SU-DHL-6 (cell line): ENCODE data around the gene CMTM5.

Source experiments
- H2AFZ ChIP-seq: fragments of 200-600 bp; sonication (generic); 2 replicates; pipeline ENCODE4 v1.6.1; 2014; ENCODE audit warnings: low read depth, mild to moderate bottlenecking, moderate library complexity, mixed read lengths, antibody characterized with exemption, low read length; ENCODE audit not compliant: severe bottlenecking
- H3F3A ChIP-seq: fragments of 200-600 bp; shearing (Covaris generic); 2 replicates; pipeline ENCODE4 v1.6.0; 2016; ENCODE audit warnings: antibody characterized with exemption, mild to moderate bottlenecking; ENCODE audit not compliant: insufficient read depth
- H3K27ac ChIP-seq: fragments of 200-600 bp; sonication (generic); 2 replicates; pipeline ENCODE4 v1.5.1; 2016; ENCODE audit warnings: low read depth, mild to moderate bottlenecking, low read length, moderate library complexity, mixed read lengths
- H3K27me3 ChIP-seq: fragments of 200-600 bp; sonication (generic), shearing (Covaris generic); 2 replicates; pipeline ENCODE4 v1.6.0; 2014; ENCODE audit warnings: mild to moderate bottlenecking, low read length
- H3K36me3 ChIP-seq: fragments of 200-600 bp; sonication (generic); 2 replicates; pipeline ENCODE4 v1.6.1; 2014; ENCODE audit warnings: mild to moderate bottlenecking, low read length, mixed read lengths
- H3K4me2 ChIP-seq: fragments of 300-600, 200-600 bp; shearing (Covaris generic), sonication (generic); 2 replicates; pipeline ENCODE4 v1.6.0; 2014; ENCODE audit warnings: low read length, low read depth, mild to moderate bottlenecking; ENCODE audit not compliant: poor library complexity, severe bottlenecking
- H3K4me3 ChIP-seq: fragments of 200-600 bp; sonication (generic); 2 replicates; pipeline ENCODE4 v1.5.1; 2014; ENCODE audit warnings: antibody characterized with exemption, low read length, mild to moderate bottlenecking, mixed read lengths; ENCODE audit not compliant: insufficient read depth, poor library complexity, severe bottlenecking
- H3K79me2 ChIP-seq: fragments of 200-600 bp; sonication (generic); 2 replicates; pipeline ENCODE4 v1.6.1; 2014; ENCODE audit warnings: mild to moderate bottlenecking, low read length, moderate library complexity; ENCODE audit not compliant: insufficient read depth
- H3K9ac ChIP-seq: fragments of 200-600 bp; sonication (generic); 2 replicates; pipeline ENCODE4 v1.7.0; 2014; ENCODE audit warnings: mild to moderate bottlenecking, low read length
- H3K9me2 ChIP-seq: fragments of 200-600 bp; sonication (generic); replicated peaks from 2 replicates; pipeline ENCODE4 v1.6.1; 2014; ENCODE audit warnings: low read length; ENCODE audit not compliant: insufficient read depth
- H3K9me3 ChIP-seq: fragments of 200-600 bp; sonication (generic); 2 replicates; pipeline ENCODE4 v1.6.1; 2014; ENCODE audit warnings: low read length, mixed read lengths; ENCODE audit not compliant: insufficient read depth
- H4K20me1 ChIP-seq: fragments of 200-600 bp; sonication (generic); 2 replicates; pipeline ENCODE4 v1.6.1; 2014; ENCODE audit warnings: low read depth, mild to moderate bottlenecking, antibody characterized with exemption, low read length, moderate library complexity, mixed read lengths
- CTCF ChIP-seq: fragments of 200-600 bp; sonication (generic); IDR thresholded peaks from one replicate; pipeline ENCODE4 v1.5.1; 2017; ENCODE audit warnings: antibody characterized with exemption, mild to moderate bottlenecking, low read length, moderate library complexity; ENCODE audit not compliant: insufficient read depth, poor library complexity, severe bottlenecking
- EZH2phosphoT487 ChIP-seq: fragments of 200-600 bp; sonication (generic), shearing (Covaris generic); conservative IDR thresholded peaks from 2 replicates; pipeline ENCODE4 v1.6.1; 2018; ENCODE audit warnings: mild to moderate bottlenecking, antibody characterized with exemption, low read length, moderate library complexity, mixed read lengths

CMTM5 gene

GRCh38 chr14:23359167-23359626 is 17.6 kb upstream of the CMTM5 start:
- H2AFZ ChIP-seq: no peak overlapping the region
- no peaks in the 10 kb centered on the region for H3K79me2 ChIP-seq
- H3K9ac ChIP-seq: no peak overlapping the region
- H3K36me3 ChIP-seq: no peaks in the 10 kb centered on the region
- H3F3A ChIP-seq: no peaks in the 10 kb centered on the region
- H4K20me1 ChIP-seq: no peaks in the 10 kb centered on the region
- no peak overlapping the region for H3K27ac ChIP-seq
- H3K27me3 ChIP-seq: no peaks in the 10 kb centered on the region
- no peaks in the 10 kb centered on the region for H3K9me2 ChIP-seq
- TF ChIP-seq CTCF: no peak
- no peak for TF ChIP-seq EZH2phosphoT487
- no peaks in the 10 kb centered on the region for H3K9me3 ChIP-seq
- H3K4me3 ChIP-seq: no peak overlapping the region
- no peak overlapping the region for H3K4me2 ChIP-seq

DNA sequence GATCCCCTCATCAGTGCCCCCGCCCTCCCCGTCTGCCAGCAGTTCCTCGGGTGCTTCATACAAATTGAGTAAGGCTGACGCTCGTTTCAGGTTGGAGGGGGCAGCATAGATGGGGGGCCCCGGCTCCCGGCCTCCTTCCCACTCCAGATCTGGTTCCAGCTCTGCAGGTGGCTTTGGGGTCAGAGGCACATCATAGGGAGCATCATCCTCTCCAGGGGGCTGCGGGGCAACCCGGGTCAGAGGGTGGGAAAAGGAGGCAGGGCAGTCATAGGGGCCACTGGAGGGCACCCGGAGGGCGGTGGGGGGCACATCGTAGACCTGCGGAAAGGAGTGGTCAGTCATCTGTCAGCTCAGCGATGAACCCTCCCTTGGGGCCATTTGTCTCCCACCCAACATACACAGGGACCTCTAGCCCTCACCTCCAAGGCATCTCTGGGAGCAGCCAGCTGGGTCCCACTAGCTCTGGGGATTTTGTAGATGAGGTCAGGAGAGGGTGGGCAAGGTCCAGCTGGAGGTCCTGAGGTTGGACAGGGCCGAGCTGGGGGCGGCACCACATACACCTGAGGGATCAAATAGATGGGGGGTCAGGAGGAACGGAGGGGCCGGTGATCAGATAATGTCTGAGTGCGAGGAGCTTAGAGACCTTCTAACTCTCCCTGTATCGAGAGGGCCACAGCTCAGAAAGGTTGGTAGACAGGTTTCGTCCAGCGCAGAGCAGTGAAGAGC is 17.0 kb upstream of the CMTM5 start:
- TF ChIP-seq CTCF: no peak
- TF ChIP-seq EZH2phosphoT487: no peak
- no peaks in the 10 kb centered on the region for H3K36me3 ChIP-seq

DNA sequence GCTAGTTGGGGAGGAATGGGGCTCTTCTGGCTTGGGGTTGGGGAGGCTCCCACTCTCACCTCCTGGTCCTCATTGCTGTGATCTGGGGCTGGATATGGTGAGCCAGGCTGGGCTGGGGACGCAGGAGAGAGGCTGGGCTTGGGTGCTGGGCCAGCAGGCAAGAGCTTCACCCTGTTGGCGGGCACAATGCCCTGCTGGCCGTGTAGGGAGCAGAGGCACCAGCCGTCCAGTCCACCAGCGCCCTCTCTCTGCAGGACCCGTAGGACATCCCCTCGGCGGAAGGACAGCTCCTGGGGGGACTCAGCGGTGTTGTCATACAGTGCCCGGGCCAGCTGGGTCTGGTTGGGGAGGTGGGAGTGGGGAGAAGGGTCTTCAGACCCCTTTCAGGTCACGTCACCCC is 16.4 kb upstream of the CMTM5 start:
- no peaks in the 10 kb centered on the region for H3K79me2 ChIP-seq
- H3K27me3 ChIP-seq: no peaks in the 10 kb centered on the region
- no peak overlapping the region for H2AFZ ChIP-seq
- H3F3A ChIP-seq: no peaks in the 10 kb centered on the region
- no peak overlapping the region for H3K4me3 ChIP-seq
- H3K9ac ChIP-seq: no peak overlapping the region
- H3K9me3 ChIP-seq: no peaks in the 10 kb centered on the region
- no peaks in the 10 kb centered on the region for H3K36me3 ChIP-seq
- no peaks in the 10 kb centered on the region for H4K20me1 ChIP-seq
- H3K27ac ChIP-seq: no peak overlapping the region
- H3K4me2 ChIP-seq: no peak overlapping the region
- TF ChIP-seq EZH2phosphoT487 (no peak), CTCF (no peak)
- no peaks in the 10 kb centered on the region for H3K9me2 ChIP-seq

More for the DNA sequence above, 17.0 kb upstream of the CMTM5 start:
- Histone ChIP-seq H3F3A (no peaks in the 10 kb centered on the region), H3K27ac (no peak overlapping the region), H2AFZ (no peak overlapping the region), H3K9me2 (no peaks in the 10 kb centered on the region), H3K79me2 (no peaks in the 10 kb centered on the region), H3K9me3 (no peaks in the 10 kb centered on the region), H3K4me3 (no peak overlapping the region), H3K4me2 (no peak overlapping the region), H4K20me1 (no peaks in the 10 kb centered on the region), H3K27me3 (no peaks in the 10 kb centered on the region), H3K9ac (no peak overlapping the region)
